HS-27A (cell line): Measurements from ENCODE around the gene CCDC86.
"Not testable (repeated sequence)": the region's sequence is repeated elsewhere in the genome, so short reads cannot be mapped to it uniquely, and the experiment has no call there.

Source experiments
- DNase-seq: peaks from one replicate; pipeline ENCODE4 v3.0.0-alpha.2; 2012; ENCODE audit warnings: low read depth, missing footprints

Gene CCDC86, protein sequence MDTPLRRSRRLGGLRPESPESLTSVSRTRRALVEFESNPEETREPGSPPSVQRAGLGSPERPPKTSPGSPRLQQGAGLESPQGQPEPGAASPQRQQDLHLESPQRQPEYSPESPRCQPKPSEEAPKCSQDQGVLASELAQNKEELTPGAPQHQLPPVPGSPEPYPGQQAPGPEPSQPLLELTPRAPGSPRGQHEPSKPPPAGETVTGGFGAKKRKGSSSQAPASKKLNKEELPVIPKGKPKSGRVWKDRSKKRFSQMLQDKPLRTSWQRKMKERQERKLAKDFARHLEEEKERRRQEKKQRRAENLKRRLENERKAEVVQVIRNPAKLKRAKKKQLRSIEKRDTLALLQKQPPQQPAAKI

DNA sequence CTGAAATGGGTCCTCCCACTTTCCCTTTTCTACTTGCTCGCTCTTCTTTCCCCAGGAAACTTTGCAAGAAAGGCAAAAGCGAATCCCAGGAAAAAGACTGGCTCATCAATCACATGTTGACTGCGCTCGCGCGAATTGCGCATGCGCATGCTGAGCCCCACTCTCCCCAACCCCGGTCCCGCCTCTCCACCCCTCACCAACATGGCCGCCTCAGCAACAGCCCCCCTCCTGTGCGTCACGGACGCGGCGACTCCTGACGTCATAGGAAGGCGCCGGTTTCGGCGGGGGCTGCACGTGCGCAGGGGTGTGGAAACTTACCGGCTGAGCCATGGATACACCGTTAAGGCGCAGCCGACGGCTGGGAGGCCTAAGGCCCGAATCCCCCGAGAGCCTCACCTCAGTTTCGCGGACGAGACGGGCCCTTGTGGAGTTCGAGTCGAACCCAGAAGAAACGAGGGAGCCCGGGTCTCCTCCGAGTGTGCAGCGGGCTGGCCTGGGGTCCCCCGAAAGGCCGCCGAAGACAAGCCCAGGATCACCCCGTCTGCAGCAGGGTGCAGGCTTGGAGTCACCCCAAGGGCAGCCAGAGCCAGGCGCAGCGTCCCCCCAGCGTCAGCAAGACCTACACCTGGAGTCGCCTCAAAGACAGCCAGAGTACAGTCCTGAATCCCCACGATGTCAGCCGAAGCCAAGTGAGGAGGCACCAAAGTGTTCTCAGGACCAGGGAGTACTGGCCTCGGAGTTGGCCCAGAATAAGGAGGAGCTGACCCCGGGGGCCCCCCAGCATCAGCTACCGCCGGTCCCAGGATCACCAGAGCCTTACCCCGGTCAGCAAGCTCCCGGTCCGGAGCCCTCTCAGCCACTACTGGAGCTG is at the start of gene CCDC86:
TSS of gene CCDC86 (plus strand) at position 317 of the 871 bp plus-strand sequence. CDS start at position 329, 12 bp downstream.
- DNase-seq = peak; percentile 83

DNA sequence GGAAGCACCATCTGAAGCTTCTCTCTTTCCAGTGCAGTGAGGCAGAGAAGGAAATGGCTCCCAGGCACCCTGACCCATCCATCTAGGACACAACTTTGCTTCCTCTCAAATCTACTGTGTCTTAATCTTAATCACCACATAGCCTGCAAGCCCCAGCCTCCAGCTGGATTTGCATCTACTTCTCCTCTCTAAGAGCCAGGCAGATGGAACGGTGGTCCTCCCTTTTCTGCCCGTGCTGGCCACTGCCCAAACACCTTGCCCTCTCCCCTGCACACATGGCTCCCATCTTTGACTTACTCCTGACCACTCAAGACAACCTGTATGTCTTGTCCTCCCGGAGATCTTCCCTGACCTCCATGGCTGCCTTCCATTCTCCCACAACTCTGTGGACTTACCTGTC is 49.4 kb upstream of the CCDC86 start:
- no peak for DNase-seq

DNA sequence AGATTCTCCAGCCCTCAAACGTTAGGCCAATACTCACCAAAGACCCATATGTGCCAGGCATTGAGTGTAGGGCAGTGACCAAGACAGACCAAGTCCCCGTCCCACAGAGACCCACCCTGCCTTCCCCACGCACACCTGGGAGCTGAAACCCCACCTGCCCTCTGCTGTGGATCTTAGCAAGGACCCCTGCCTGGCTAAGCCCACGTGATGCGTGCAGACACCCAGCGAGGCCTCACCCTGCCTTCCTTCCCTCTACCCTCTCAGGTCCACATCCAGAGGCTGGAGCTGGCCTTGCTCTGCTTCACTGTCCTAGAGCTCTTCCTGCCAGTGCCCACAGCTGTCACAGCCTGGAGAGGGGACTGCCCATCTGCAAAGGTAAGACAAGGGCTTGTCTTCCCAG is 46.6 kb upstream of the CCDC86 start:
- DNase-seq = no peak

DNA sequence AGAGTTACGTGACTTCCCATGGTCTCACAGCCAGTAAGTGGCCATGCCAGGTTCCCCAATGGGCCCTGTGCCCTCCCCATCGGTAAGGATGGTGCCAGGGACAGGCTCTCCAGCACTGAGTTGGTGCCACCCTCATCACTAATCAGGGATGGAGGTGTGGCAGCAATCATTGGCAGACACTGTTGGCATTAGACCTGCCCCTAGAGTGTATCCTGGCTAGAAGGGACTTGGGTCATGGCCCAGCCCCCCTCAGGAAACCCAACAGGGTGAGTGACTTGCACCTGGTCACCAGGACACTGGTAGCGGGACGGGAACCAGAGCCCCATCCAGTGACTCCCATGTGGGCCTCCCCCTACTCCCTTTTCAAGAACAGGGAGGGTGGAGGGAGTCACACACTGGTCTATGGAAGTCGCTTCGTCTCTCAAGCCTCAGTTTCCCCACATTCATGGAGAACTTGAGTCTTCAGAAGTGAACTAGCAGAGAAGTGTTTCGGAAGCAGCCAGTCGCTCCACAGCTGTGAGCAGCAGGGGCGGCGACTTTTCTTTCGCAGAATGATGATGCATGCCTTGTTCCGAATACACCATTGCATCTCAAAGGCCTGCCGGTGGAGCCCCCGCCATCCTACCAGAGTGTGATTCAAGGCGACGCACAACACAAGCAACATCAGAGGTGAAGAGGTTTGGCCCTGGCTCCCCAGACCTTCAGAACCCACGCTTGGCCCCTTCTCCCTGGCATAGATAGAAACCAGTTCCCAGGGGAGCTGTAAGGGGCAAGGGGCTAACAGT is 43.9 kb upstream of the CCDC86 start:
- DNase-seq = no peak

DNA sequence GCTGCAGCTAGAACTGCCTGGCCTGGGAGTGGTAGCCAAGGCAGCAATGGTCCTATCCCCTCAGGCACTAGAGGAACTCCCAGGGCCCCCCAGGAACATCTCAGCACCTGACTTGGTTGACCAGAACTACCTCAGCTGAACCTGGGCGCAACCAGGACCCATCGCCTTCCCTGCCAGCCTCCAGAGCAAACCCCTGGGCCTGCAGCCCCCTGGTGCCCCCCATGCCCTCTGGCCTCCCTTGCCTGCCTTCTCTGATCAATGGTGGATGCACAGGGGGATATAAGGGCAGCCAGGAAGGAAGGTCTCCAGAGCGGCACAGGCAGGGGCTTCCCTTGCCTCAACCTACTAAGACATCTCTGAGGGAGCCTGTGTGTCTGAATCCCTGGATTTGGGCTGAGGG is 43.3 kb upstream of the CCDC86 start:
- DNase-seq = no peak

DNA sequence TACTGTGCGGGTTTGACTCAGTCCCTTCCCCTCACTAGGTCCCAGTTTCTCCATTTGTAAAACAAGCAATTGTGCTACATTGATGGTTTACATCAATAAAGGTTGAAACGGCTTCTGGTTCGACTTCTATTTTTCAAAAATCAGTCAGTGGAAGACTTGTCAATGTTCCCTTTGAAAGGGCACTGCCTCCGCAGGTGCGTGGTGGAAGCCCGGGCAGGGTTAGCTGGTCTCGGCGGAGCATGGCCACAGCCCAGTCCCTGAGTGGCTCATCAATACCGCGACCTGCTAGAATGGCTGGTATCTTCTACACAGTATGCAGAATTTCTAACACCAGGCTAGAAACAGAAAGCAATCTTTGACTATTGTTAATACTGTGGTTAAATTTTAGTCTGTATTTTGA is 40.7 kb upstream of the CCDC86 start:
- no peak for DNase-seq

DNA sequence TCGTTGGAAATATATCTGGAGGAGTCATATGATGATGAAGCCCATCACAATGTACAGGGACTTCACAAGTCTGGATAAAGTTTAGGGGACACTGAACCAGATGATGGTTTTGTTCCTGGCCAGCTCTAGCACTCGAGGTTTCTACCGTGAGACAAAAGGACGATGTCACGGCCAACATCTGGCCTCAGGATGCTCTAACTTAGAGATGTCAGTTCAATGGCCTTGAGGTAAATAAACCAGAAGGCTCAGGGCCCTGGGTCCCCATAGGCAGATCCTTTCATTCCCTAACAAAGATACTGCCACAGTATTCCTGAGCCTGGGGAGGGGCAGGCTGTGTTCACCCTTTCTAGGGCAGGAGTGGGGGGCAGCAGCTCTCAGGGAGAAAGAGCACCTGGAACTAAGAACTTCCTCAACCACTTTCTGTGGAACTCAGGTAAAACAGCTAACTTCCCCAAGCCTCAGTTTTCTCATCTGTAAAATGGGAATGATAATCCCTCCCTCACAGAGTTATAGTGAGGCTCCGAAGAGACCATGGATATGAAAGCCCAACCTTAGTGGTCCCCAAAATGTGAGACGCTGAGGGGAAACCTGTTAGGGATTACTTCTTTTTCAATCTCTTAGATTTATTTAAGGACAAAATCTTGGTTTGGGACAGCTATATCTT is 38.5 kb upstream of the CCDC86 start:
- DNase-seq = no peak

DNA sequence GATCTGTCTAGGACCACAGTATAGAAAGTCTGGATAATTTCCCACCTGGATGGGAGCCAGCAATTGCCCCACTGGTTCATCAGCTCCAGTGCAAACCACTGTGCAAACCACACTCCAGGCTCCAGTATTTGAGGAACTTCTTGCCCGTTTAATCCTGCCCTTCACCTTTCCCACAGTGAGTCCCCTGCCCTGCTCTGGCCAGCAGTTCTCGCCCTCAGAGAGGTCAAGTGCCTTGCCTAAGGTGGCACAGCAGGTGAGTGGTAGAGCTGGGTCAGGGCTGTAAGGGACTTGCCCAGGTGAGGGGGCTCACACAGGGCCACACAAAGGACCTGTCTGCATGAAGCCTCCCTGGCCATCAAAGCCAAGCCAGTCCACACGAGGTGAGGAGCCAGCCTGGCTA is 32.7 kb upstream of the CCDC86 start:
- no peak for DNase-seq

DNA sequence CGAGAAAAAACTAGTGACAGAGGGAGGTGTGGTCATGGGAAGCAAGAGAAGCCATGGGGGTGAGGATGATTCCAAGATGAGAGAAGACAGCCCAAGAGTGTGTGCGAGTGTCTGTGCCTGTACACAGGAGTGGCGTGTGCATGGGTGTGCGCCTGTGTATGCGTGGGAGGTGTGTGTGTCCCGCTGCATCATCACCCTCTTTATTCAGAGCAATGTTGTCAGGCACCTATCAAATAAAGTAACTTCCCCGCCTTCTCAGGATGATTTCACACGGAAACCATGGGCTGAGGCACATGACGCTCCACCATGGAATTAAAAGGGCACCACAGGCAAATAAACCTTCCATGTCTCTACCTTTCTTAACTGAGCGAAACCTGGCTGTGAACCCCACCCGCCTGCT is 32.2 kb upstream of the CCDC86 start:
- DNase-seq = no peak

DNA sequence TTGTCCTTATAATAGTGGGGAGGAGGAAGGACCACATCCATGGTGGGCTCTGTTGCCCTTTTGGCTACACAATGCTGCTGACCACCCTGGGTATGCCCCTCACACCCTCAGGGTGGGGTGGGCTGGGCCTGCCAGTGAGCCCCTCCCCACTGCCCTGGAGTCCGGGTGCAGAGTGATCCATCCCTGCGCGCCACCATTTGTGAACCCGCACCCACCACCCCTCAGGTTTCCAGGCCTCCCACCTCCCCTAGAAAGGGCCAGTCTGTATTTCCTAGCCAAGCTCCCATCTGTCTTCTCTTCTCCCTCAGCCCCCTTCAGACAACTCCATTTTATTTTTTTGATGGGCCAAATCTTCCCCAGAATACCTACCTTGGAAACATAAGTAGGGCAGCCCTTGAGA is 31.8 kb upstream of the CCDC86 start:
- DNase-seq = no peak

DNA sequence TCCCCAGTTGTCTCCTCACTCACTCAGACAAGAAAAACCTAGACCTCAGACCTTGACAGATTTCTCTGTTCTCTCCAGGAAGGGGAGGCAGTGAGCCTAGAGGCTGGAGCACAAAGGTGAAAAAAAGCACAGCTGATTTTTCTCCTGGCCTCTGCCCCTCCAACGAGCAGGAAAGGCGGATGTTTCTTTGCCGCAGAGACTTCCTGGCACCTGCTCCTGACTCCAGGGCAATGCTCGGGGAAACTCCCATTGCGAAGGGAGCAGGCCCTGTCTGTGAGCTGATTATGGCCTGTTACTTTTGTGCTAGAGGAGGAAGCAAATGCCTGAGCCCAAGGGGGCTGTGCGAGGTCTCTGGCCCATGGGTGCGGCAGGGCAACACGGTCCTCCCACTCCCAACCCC is 31.3 kb upstream of the CCDC86 start:
- no peak for DNase-seq

DNA sequence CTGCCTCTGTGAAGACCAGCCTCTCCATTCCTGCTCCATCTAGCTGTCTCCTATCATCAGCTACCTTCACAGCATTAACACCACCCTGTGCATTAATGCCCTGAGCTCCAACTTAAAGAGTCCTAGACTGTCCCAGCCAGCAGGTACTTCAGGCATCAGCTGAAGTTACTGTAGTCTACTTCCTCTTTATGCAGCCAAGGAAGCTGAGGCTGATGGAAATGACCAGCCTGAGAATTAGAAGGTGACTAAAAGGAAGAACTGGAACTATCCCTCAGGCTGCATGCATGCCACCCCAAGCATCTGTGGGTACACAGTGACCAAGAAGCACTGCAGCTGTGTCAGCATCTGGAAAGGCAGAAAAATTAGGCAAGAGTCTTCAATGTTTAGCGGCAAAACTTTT is 28.6 kb upstream of the CCDC86 start:
- DNase-seq = no peak

DNA sequence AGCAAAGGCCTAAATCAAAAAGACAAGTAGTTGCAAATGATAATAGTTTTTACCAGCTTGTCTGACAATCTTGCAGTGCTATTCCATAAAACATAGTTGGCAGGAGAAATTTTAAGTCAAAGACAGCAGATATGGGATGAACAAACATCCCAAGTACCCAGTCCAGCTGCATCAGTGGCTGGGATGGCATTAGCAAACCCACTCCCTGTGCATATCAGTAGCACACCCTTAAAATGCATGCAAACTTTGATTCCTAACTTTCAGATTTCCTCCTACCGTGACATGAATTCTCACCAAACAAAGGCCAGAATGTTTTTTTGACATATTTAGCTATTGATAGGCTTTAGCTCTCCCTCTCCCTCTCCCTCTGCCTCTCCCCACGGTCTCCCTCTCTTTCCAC is 27.8 kb upstream of the CCDC86 start:
- no peak for DNase-seq

DNA sequence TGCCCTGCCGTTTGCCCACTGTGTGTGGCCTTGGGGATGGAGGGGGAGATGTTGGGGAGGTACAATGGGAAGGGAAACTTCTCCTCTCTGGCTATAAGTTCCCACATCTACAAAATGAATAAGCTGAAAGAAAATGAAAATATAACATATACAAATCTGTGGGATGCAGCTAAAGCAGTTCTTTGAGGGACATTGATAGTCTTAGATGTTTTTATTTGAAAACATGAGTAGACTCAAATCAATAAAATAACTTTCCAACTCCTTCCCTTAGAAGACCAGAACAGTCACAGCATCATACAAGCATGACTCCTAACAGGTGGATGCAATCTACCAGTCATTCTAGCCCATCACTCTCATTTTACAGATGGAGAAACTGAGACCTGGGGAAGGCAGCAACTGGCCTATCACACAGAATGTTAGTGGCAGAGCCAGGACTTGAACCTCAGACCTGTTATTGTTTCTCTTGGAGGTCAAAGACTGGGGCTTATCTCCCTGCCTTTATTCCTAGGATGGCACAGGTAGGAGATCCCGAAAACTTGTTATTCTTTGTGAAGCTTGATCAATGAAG is 25.2 kb upstream of the CCDC86 start:
- no peak for DNase-seq

DNA sequence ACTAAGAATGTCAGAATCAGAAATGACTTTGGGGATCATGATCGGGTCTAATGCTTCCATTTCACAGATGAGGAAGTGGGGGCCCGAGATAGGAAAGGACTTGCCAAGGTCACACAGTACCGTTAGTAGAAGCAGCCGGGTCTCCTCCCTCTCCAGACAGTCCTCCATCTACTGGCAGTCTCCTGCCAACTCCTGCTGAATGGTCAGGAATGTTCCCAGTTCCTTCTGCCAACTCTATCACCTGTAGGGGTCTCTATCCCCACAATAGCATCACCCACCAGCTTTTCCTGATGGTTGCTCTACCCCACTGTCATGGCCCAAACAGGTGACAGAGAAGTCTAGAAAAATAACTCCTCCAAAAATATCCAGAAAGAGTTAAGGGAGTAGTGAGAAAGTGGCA is 23.9 kb upstream of the CCDC86 start:
- DNase-seq = no peak

DNA sequence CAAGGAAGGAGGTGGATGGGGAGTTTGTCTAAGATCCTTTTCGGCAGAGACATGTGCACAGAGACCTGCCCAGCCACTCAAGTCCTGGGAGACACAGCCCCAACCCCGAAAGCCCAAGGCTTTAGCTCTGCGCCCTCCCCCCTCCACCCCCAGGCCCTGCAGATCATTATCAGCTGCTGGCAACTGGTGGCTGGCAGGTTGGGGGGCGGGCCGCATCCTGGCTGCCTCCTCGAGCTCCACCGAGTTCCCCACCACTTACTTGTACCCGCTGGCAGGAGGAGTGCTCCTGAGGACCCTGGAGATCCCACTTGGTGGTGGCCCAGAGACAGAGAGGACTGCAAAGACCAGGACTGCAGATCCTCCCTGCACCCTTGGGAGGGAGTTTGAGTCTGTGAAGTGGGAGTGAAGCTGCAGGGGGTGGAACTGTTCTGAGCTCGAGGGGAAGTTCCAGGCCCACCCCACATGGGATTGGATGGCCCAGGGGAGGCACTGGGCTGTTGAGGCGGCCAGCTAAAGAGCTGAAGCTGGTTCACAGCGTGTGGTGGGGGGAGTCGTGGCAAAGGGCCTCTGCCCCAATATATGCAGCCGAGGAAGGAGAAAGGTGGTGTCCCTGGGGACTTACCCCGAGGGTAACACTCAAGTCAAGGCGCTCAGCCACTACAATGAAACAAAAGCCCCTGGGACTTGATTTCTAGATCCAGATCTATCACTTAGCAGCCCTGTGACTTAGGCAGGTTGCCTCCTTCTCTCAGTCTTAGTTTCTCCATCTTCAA is 19.9 kb upstream of the CCDC86 start:
- DNase-seq = no peak

DNA sequence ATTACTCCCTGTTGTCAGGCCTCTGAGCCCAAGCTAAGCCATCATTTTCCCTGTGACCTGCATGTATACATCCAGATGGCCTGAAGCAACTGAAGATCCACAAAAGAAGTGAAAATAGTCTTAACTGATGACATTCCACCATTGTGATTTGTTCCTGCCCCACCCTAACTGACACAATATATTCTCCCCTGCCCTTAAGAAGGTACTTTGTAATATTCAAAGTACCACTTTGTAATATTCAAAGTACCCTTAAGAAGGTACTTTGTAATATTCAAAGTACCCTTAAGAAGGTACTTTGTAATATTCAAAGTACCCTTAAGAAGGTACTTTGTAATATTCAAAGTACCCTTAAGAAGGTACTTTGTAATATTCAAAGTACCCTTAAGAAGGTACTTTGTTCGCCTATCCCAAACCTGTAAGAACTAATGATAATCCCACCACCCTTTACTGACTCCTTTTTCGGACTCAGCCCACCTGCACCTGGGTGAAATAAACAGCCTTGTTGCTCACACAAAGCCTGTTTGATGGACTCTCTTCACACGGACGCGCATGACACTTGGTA is 18.1 kb upstream of the CCDC86 start:
- DNase-seq = not testable (repeated sequence)

DNA sequence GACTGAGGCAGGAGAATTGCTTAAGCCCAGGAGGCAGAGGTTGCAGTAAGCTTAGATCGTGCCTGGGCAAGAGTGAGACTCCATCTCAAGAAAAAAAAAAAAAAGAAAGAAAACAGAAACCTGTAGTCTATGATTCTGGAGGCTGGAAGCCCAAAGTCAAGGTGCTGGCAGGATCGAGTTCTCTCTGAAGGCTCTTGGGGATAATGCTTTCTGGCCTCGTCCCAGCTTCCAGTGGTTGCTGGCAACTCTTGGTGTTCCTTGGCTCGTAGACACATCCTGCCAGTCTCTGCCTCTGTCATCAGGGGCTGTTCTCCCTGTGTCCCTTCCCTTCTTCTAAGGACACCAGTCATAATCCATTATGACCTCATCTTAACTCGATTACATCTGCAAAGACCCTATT is 16.8 kb upstream of the CCDC86 start:
- no peak for DNase-seq

DNA sequence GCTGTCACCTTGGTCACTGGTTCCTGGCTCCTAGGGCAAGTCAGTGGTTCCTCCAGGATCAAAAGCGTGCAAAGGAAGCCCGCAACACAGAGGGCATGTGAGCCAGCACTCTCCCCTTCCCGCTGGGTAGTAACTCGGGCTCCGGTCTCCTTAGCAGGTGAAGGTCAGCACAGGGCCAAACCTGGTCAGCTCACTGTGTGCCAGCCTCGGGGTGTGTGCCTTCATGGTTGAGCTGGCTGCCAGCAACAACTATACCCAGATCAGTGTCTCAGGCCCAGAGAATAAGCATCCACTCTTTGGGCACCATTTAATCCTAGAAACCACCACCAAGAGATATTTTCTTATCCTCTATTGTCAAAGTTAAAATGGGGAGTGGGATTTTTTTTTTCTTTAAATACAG is 16.1 kb upstream of the CCDC86 start:
- no peak for DNase-seq

DNA sequence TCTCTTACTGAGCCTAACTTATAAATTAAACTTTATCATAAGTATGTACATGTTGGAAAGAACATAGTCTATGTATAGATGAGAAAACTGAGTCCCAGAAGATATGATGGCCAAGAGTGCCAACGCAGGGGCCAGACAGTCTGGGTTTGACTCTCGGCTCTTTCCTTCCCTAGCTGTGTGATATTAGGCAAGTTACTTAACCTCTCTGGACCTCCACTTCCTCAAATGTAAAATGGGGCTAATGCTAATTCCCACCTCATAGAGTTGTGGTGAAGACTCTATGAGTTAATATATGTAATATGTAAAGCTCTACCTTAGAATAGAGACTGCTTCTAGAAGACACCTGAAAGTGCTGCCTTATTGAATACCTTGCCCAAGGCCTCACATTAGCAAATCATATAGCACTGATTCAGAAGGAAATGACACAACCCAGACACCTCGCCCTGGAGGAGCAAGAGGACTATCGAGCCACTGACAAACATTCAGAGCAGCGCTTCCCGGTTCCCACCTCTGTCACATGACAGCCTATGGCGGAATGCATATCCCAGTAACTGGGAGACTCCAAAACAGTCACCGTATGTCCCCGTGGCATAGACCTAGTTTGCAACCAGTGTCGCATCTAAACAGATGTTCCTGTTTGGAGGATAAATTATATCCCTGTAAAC is 11.3 kb upstream of the CCDC86 start:
- DNase-seq = no peak
